ENCODE measurements around the gene SCN9A.

Gene SCN9A

DNA sequence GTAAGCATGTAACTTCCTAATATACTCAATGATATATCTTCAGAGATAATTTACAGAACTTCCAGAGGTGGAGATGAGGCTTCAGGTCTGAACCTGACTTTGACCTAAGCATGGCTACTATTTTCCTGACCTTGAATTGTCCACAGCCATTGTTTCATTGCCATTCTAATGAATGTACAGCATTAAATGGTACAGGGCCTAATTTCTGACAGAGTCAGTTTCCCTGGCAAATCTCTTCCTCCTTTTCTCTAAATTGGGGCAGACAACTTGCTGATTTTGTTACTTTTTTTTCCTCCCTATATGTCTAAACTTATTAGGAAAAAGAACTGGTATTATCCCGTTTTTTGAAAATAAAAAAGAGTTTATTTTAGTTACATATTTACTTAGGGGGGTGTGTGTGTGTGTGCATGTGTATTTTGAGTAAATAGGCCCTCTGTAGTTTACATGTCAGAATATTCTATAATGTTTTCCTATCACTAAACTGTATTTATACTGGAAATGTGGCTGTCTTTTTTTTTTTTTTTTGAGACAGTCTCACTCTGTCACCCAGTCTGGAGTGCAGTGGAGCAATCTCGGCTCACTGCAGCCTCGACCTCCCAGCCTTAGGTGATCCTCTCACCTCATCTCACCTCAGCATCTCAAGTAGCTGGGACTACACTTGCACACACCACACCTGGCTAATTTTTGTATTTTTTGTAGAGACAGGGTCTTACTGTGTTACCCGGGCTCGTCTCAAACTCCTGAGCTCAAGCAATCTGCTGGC lies 43.3 kb upstream of the SCN9A start:
- no peak overlapping the region for H3K27ac ChIP-seq (ENCODE audit: low read length)

GRCh38 chr2:166417669-166418068 lies 41.9 kb upstream of the SCN9A start:
- Histone ChIP-seq H3K4me2 (ENCODE audit: low read depth, low read length) (no peak overlapping the region), H3K27ac (ENCODE audit: low read length) (no peak overlapping the region), H3K4me3 (ENCODE audit: low read length) (no peak overlapping the region), H3K9ac (ENCODE audit: low read length) (no peak overlapping the region), H2AFZ (ENCODE audit: low read length) (no peak overlapping the region), H3F3A (ENCODE audit: insufficient read depth, low read length) (no peaks in the 10 kb centered on the region), H3K4me1 (ENCODE audit: low read length) (no peaks in the 10 kb centered on the region), H3K9me2 (replicated peaks; ENCODE audit: insufficient read depth, low read length) (no peaks in the 10 kb centered on the region), H3K27me3 (replicated peaks; ENCODE audit: insufficient read depth, low read length) (no peaks in the 10 kb centered on the region), H3K79me2 (ENCODE audit: low read length) (no peaks in the 10 kb centered on the region), H3K9me3 (replicated peaks; ENCODE audit: insufficient read depth, low read length) (no peaks in the 10 kb centered on the region), H3K36me3 (replicated peaks; ENCODE audit: insufficient read depth, low read length) (no peaks in the 10 kb centered on the region), H4K20me1 (ENCODE audit: insufficient read depth, low read length) (no peaks in the 10 kb centered on the region)
- TF ChIP-seq, protein P1, sequence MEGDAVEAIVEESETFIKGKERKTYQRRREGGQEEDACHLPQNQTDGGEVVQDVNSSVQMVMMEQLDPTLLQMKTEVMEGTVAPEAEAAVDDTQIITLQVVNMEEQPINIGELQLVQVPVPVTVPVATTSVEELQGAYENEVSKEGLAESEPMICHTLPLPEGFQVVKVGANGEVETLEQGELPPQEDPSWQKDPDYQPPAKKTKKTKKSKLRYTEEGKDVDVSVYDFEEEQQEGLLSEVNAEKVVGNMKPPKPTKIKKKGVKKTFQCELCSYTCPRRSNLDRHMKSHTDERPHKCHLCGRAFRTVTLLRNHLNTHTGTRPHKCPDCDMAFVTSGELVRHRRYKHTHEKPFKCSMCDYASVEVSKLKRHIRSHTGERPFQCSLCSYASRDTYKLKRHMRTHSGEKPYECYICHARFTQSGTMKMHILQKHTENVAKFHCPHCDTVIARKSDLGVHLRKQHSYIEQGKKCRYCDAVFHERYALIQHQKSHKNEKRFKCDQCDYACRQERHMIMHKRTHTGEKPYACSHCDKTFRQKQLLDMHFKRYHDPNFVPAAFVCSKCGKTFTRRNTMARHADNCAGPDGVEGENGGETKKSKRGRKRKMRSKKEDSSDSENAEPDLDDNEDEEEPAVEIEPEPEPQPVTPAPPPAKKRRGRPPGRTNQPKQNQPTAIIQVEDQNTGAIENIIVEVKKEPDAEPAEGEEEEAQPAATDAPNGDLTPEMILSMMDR (IDR thresholded peaks at IDR 0.05; ENCODE audit: low read length) = no peak
- TF ChIP-seq EZH2phosphoT487 (IDR thresholded peaks at IDR 0.05; ENCODE audit: low read length) (no peak), EZH2 (optimal IDR thresholded peaks at IDR 0.05; ENCODE audit: low read depth, low read length) (no peak)
- peak; percentile 33 for DNase-seq

More for the DNA sequence above, 43.3 kb upstream of the SCN9A start:
- Histone ChIP-seq H3K9ac (ENCODE audit: low read length) (no peak overlapping the region), H3K36me3 (replicated peaks; ENCODE audit: insufficient read depth, low read length) (no peaks in the 10 kb centered on the region), H3F3A (ENCODE audit: insufficient read depth, low read length) (no peaks in the 10 kb centered on the region), H3K4me2 (ENCODE audit: low read depth, low read length) (no peak overlapping the region), H2AFZ (ENCODE audit: low read length) (no peak overlapping the region), H3K4me1 (ENCODE audit: low read length) (no peaks in the 10 kb centered on the region), H3K79me2 (ENCODE audit: low read length) (no peaks in the 10 kb centered on the region), H3K9me3 (replicated peaks; ENCODE audit: insufficient read depth, low read length) (no peaks in the 10 kb centered on the region), H3K27me3 (replicated peaks; ENCODE audit: insufficient read depth, low read length) (no peaks in the 10 kb centered on the region), H4K20me1 (ENCODE audit: insufficient read depth, low read length) (no peaks in the 10 kb centered on the region), H3K4me3 (ENCODE audit: low read length) (no peak overlapping the region), H3K9me2 (replicated peaks; ENCODE audit: insufficient read depth, low read length) (no peaks in the 10 kb centered on the region)
- no peak for DNase-seq
- TF ChIP-seq, protein P1 (IDR thresholded peaks at IDR 0.05; ENCODE audit: low read length) = no peak
- no peak for TF ChIP-seq EZH2 (optimal IDR thresholded peaks at IDR 0.05; ENCODE audit: low read depth, low read length)
- no peak for TF ChIP-seq EZH2phosphoT487 (IDR thresholded peaks at IDR 0.05; ENCODE audit: low read length)

DNA sequence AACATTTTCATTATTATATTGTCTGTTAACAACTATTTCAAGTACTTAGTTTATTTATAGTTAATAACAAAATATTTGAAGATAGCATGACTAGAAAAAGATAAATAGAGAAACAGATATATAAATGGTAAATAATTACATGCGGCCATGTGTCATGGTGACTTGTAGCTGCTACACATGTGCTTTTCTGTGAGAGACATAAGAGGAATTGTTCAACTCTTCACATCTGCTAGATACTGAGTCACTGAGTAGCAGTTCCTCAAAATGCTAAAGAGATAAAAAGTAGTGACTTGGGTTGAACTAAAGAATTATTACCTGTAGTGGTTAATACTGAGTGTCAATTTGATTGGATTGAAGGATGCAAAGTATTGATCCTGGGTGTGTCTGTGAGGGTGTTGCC lies 37.5 kb upstream of the SCN9A start:
- Histone ChIP-seq H3K4me3 (ENCODE audit: low read length) (no peak overlapping the region), H2AFZ (ENCODE audit: low read length) (no peak overlapping the region), H3K27me3 (replicated peaks; ENCODE audit: insufficient read depth, low read length) (no peaks in the 10 kb centered on the region), H3K9me3 (replicated peaks; ENCODE audit: insufficient read depth, low read length) (no peaks in the 10 kb centered on the region), H3K4me1 (ENCODE audit: low read length) (no peaks in the 10 kb centered on the region), H3K9ac (ENCODE audit: low read length) (no peak overlapping the region), H3K9me2 (replicated peaks; ENCODE audit: insufficient read depth, low read length) (no peaks in the 10 kb centered on the region), H3K36me3 (replicated peaks; ENCODE audit: insufficient read depth, low read length) (no peaks in the 10 kb centered on the region), H3K4me2 (ENCODE audit: low read depth, low read length) (no peak overlapping the region), H3K27ac (ENCODE audit: low read length) (no peak overlapping the region), H4K20me1 (ENCODE audit: insufficient read depth, low read length) (no peaks in the 10 kb centered on the region), H3F3A (ENCODE audit: insufficient read depth, low read length) (no peaks in the 10 kb centered on the region), H3K79me2 (ENCODE audit: low read length) (no peaks in the 10 kb centered on the region)
- no peak for DNase-seq
- TF ChIP-seq EZH2phosphoT487 (IDR thresholded peaks at IDR 0.05; ENCODE audit: low read length) = no peak
- no peak for TF ChIP-seq EZH2 (optimal IDR thresholded peaks at IDR 0.05; ENCODE audit: low read depth, low read length)
- TF ChIP-seq, protein P1 (IDR thresholded peaks at IDR 0.05; ENCODE audit: low read length) = no peak

Data from MM.1S (cell line).